ENCODE measurements around the gene GPATCH1. TPM values are rescaled to one million over a fixed set of nuclear protein-coding genes. Genes with fewer than 3 reads are reported as not detected.

Gene GPATCH1
- total and polyA plus RNA-seq, 9 of the 15 experiments (the other 6 are each of a cell fraction or from before 2014, with no cell fraction given), result 3.7 to 9.7 (median 7.7) TPM

- TF ChIP-seq HOMEZ (CRISPR knock-in tag; IDR thresholded peaks at IDR 0.05) (no peak), BMI1 (IDR thresholded peaks at IDR 0.05; ENCODE audit: low read length) (no peak), BRF1 (IDR thresholded peaks at IDR 0.05; ENCODE audit: borderline replicate concordance, extremely low read depth, insufficient read length) (no peak), WHSC1 (IDR thresholded peaks at IDR 0.05; ENCODE audit: low read length) (no peak), PYGO2 (tag; IDR thresholded peaks at IDR 0.05) (no peak), MECOM (CRISPR knock-in tag; IDR thresholded peaks at IDR 0.05) (no peak), PHF20 (IDR thresholded peaks at IDR 0.05; ENCODE audit: partially characterized antibody) (no peak), NKRF (IDR thresholded peaks at IDR 0.05; ENCODE audit: borderline replicate concordance) (no peak), ZNF263 (CRISPR knock-in tag; IDR thresholded peaks at IDR 0.05; ENCODE audit: borderline replicate concordance) (no peak), GTF2F1 (IDR thresholded peaks at IDR 0.05; ENCODE audit: low read depth, low read length) (no peak), DLX4 (CRISPR knock-in tag; IDR thresholded peaks at IDR 0.05) (no peak), BDP1 (IDR thresholded peaks at IDR 0.05; ENCODE audit: insufficient read depth, insufficient read length) (no peak), PATZ1 (CRISPR knock-in tag; IDR thresholded peaks at IDR 0.05; ENCODE audit: borderline replicate concordance) (no peak), UBTF (IDR thresholded peaks at IDR 0.05; ENCODE audit: borderline replicate concordance in 1 of 2, low read depth in 2 of 2, low read length in 2 of 2) (no peak), SP2 (IDR thresholded peaks at IDR 0.05; ENCODE audit: extremely low read depth, low read depth, low read length, poor library complexity, severe bottlenecking) (no peak)
Observed at GRCh38 chr19:33100894-33101644, 20.1 kb downstream of the GPATCH1 start (continued).

All from K562 (cell line).